Measurements from ENCODE around the gene LSM2. TPM values are rescaled to one million over a fixed set of nuclear protein-coding genes. Genes with fewer than 3 reads are reported as not detected.
"Not testable (repeated sequence)": the region's sequence is repeated elsewhere in the genome, so short reads cannot be mapped to it uniquely, and the experiment has no call there.

The LSM2 gene
- polyA plus RNA-seq, 1 donor (not counting 4 experiments of a cell fraction or from before 2014, with no cell fraction given), result 46.5 TPM

GRCh38 chr6:31826793-31827285 lies 20.1 kb upstream of the LSM2 start:
- Histone ChIP-seq H4K20me1 (ENCODE audit: control insufficient read depth, extremely low read depth, insufficient read depth, low read length) (peaks cover 4% of the 10 kb centered on the region), H3K4me2 (ENCODE audit: control insufficient read depth, extremely low read depth, insufficient read depth, low read depth, low read length) (peak overlapping the region; percentile 95), H3K9me3 (ENCODE audit: control insufficient read depth, low read depth, low read length) (no peaks in the 10 kb centered on the region), H3K9me1 (ENCODE audit: control insufficient read depth, extremely low read depth, insufficient read depth, low read length) (no peaks in the 10 kb centered on the region), H3K36me3 (ENCODE audit: control insufficient read depth in 2 of 2, extremely low read depth in 1 of 2, insufficient read depth in 2 of 2, low read length in 2 of 2) (no peaks in the 10 kb centered on the region), H3K4me3 (ENCODE audit: control insufficient read depth in 2 of 3, extremely low read depth in 1 of 3, insufficient read depth in 2 of 3, low read depth in 1 of 3, low read length in 3 of 3) (peak overlapping the region; percentile 38 to 66 (median 66)), H3K79me2 (ENCODE audit: control insufficient read depth, insufficient read depth, low read length) (peaks cover 26% of the 10 kb centered on the region), H2AFZ (ENCODE audit: control insufficient read depth, low read length) (peak overlapping the region; percentile 76), H3K4me1 (ENCODE audit: control insufficient read depth, extremely low read depth, insufficient read depth, low read length) (peaks cover 46% of the 10 kb centered on the region), H3K27ac (ENCODE audit: control insufficient read depth, insufficient read depth, low read length) (peak overlapping the region; percentile 96), H3K9ac (ENCODE audit: control insufficient read depth, extremely low read depth, insufficient read depth, low read length) (peak overlapping the region; percentile 86), H3K27me3 (ENCODE audit: control insufficient read depth, extremely low read depth, insufficient read depth, low read length) (no peaks in the 10 kb centered on the region)
- dilution Hi-C loops (cut with MboI; ENCODE audit: extremely low pct_ligation_motif_present, low sequenced_read_pairs), result no loop called here
- FAIRE-seq (no peak), DNase-seq (ENCODE audit: low read depth, low spot score) (no peak)
- no peak for TF ChIP-seq CTCF (optimal IDR thresholded peaks at IDR 0.05 in 1 of 3, IDR thresholded peaks at IDR 0.05 in 1 of 3, conservative IDR thresholded peaks at IDR 0.05 in 1 of 3; ENCODE audit: extremely low read depth in 1 of 3, insufficient read depth in 2 of 3, low read length in 3 of 3)
- no peak for TF ChIP-seq EZH2 (IDR thresholded peaks at IDR 0.05; ENCODE audit: low read length)

- Histone ChIP-seq H2AFZ (ENCODE audit: control insufficient read depth, low read length) (no peak overlapping the region), H4K20me1 (ENCODE audit: control insufficient read depth, extremely low read depth, insufficient read depth, low read length) (peaks cover 4% of the 10 kb centered on the region), H3K36me3 (ENCODE audit: control insufficient read depth in 2 of 2, extremely low read depth in 1 of 2, insufficient read depth in 2 of 2, low read length in 2 of 2) (no peaks in the 10 kb centered on the region), H3K4me2 (ENCODE audit: control insufficient read depth, extremely low read depth, insufficient read depth, low read depth, low read length) (peak overlapping the region; percentile 75), H3K79me2 (ENCODE audit: control insufficient read depth, insufficient read depth, low read length) (peaks cover 14% of the 10 kb centered on the region), H3K9me3 (ENCODE audit: control insufficient read depth, low read depth, low read length) (no peaks in the 10 kb centered on the region), H3K27me3 (ENCODE audit: control insufficient read depth, extremely low read depth, insufficient read depth, low read length) (no peaks in the 10 kb centered on the region), H3K4me1 (ENCODE audit: control insufficient read depth, extremely low read depth, insufficient read depth, low read length) (peaks cover 45% of the 10 kb centered on the region), H3K4me3 (ENCODE audit: control insufficient read depth in 2 of 3, extremely low read depth in 1 of 3, insufficient read depth in 2 of 3, low read depth in 1 of 3, low read length in 3 of 3) (peak overlapping the region in 2 of 3 experiments; percentile 1 to 35), H3K9me1 (ENCODE audit: control insufficient read depth, extremely low read depth, insufficient read depth, low read length) (no peaks in the 10 kb centered on the region), H3K27ac (ENCODE audit: control insufficient read depth, insufficient read depth, low read length) (peak overlapping the region; percentile 96), H3K9ac (ENCODE audit: control insufficient read depth, extremely low read depth, insufficient read depth, low read length) (peak overlapping the region; percentile 86)
- dilution Hi-C loops (cut with MboI; ENCODE audit: extremely low pct_ligation_motif_present, low sequenced_read_pairs), result no loop called here
- TF ChIP-seq EZH2 (IDR thresholded peaks at IDR 0.05; ENCODE audit: low read length) (no peak), CTCF (optimal IDR thresholded peaks at IDR 0.05 in 1 of 3, IDR thresholded peaks at IDR 0.05 in 1 of 3, conservative IDR thresholded peaks at IDR 0.05 in 1 of 3; ENCODE audit: extremely low read depth in 1 of 3, insufficient read depth in 2 of 3, low read length in 3 of 3) (no peak)
- DNase-seq (ENCODE audit: low read depth, low spot score) (no peak), FAIRE-seq (no peak)
Observed at GRCh38 chr6:31825553-31825952, 18.8 kb upstream of the LSM2 start.

GRCh38 chr6:31823592-31824196 lies 16.9 kb upstream of the LSM2 start:
- H3K79me2 ChIP-seq (ENCODE audit: control insufficient read depth, insufficient read depth, low read length), result peaks cover 11% of the 10 kb centered on the region
- H3K4me3 ChIP-seq (ENCODE audit: control insufficient read depth in 2 of 3, extremely low read depth in 1 of 3, insufficient read depth in 2 of 3, low read depth in 1 of 3, low read length in 3 of 3); H2AFZ ChIP-seq (ENCODE audit: control insufficient read depth, low read length); H3K27me3 ChIP-seq (ENCODE audit: control insufficient read depth, extremely low read depth, insufficient read depth, low read length); FAIRE-seq; H3K9me1 ChIP-seq (ENCODE audit: control insufficient read depth, extremely low read depth, insufficient read depth, low read length); H3K36me3 ChIP-seq (ENCODE audit: control insufficient read depth in 2 of 2, extremely low read depth in 1 of 2, insufficient read depth in 2 of 2, low read length in 2 of 2); dilution Hi-C loops (cut with MboI; ENCODE audit: extremely low pct_ligation_motif_present, low sequenced_read_pairs); H4K20me1 ChIP-seq (ENCODE audit: control insufficient read depth, extremely low read depth, insufficient read depth, low read length); H3K9me3 ChIP-seq (ENCODE audit: control insufficient read depth, low read depth, low read length); DNase-seq (ENCODE audit: low read depth, low spot score): not testable (repeated sequence)
- H3K4me1 ChIP-seq (ENCODE audit: control insufficient read depth, extremely low read depth, insufficient read depth, low read length), result peaks cover 46% of the 10 kb centered on the region
- peak overlapping the region; percentile 39 for H3K9ac ChIP-seq (ENCODE audit: control insufficient read depth, extremely low read depth, insufficient read depth, low read length)
- peak overlapping the region; percentile 73 for H3K4me2 ChIP-seq (ENCODE audit: control insufficient read depth, extremely low read depth, insufficient read depth, low read depth, low read length)
- H3K27ac ChIP-seq (ENCODE audit: control insufficient read depth, insufficient read depth, low read length), result peak overlapping the region; percentile 96
